ENCODE measurements around the gene SLC10A7. TPM values are rescaled to one million over a fixed set of nuclear protein-coding genes. Genes with fewer than 3 reads are reported as not detected.
A peak's percentile ranks its signal among the peaks of the same experiment; 100 is the strongest.

The SLC10A7 gene
- total and polyA plus RNA-seq, 2 donors from 2014 or later = 1.9 to 15.1 TPM

DNA sequence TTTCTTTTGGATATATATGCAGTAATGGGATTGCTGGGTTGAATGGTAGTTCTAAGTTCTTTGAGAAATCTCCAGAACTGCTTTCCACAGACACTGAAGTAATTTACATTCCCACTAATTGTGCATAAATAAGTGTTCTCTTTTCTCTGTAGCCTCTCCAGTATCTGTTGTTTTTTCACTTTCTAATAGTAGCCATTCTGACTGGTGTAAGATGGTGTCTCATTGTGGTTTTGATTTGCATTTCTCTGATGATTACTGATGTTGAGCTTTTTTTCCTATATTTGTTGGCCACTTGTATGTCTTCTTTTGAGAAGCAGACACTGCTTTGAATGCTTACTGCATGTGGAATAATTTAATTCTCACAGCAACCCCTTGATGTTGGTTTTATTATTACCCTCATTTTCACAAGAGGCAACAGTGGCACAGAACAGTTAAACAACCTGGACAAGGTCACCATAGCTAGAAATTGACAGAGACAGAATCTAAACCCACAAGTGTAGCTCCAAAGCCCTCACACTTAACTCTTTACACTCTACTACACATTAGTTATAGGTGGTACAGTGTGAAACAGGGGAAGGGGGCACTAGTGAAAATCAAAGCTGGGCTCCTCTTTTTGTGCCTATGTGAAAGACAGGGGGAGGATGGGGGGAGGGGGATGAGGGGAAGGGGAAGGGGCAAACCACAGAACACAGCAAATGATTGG is 211.3 kb downstream of the SLC10A7 start:
- Histone ChIP-seq H3K4me3 (ENCODE audit: low read length in 3 of 3) (no peak overlapping the region), H3K36me3 (ENCODE audit: control insufficient read depth in 2 of 3, insufficient read depth in 3 of 3, low read length in 3 of 3) (no peaks in the 10 kb centered on the region), H3K9ac (ENCODE audit: low read length in 3 of 3) (no peak overlapping the region), H3K27ac (ENCODE audit: low read depth in 2 of 2, low read length in 2 of 2) (no peak overlapping the region), H3K27me3 (ENCODE audit: control insufficient read depth, insufficient read depth, low read length) (no peaks in the 10 kb centered on the region), H3K4me1 (ENCODE audit: control insufficient read depth in 2 of 3, insufficient read depth in 2 of 3, low read depth in 1 of 3, low read length in 3 of 3) (no peaks in the 10 kb centered on the region), H3K9me3 (ENCODE audit: control insufficient read depth in 2 of 3, insufficient read depth in 1 of 3, low read length in 3 of 3) (no peaks in the 10 kb centered on the region)
- no peak for DNase-seq
- FAIRE-seq = no peak
- TF ChIP-seq, protein P1, sequence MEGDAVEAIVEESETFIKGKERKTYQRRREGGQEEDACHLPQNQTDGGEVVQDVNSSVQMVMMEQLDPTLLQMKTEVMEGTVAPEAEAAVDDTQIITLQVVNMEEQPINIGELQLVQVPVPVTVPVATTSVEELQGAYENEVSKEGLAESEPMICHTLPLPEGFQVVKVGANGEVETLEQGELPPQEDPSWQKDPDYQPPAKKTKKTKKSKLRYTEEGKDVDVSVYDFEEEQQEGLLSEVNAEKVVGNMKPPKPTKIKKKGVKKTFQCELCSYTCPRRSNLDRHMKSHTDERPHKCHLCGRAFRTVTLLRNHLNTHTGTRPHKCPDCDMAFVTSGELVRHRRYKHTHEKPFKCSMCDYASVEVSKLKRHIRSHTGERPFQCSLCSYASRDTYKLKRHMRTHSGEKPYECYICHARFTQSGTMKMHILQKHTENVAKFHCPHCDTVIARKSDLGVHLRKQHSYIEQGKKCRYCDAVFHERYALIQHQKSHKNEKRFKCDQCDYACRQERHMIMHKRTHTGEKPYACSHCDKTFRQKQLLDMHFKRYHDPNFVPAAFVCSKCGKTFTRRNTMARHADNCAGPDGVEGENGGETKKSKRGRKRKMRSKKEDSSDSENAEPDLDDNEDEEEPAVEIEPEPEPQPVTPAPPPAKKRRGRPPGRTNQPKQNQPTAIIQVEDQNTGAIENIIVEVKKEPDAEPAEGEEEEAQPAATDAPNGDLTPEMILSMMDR (IDR thresholded peaks at IDR 0.05; ENCODE audit: borderline replicate concordance, extremely low read depth, insufficient read depth) = no peak
- intact Hi-C loops (cut with DNase I) = no loop called here

DNA sequence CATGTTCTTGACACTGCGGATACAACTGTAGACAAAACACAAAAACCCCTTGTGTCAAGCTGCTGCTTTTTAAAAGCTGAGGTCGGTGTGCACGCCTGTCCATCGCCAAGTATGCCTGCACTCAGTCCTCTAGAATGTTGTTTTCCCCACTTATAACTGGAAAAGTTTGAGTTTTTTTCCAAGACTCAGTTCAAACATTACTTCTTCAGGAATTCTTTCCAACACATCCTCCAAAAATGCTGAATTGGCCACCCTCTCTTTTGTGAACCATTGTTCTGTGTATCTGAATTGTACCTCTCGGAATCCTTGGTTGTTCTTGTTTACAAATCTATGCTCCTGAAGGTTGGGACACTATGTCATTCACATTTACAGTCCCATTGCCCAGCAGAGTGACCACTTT is 212.8 kb downstream of the SLC10A7 start:
- no peaks in the 10 kb centered on the region for H3K36me3 ChIP-seq (ENCODE audit: control insufficient read depth in 2 of 3, insufficient read depth in 3 of 3, low read length in 3 of 3)
- intact Hi-C loops (cut with DNase I) = no loop called here
- H3K4me1 ChIP-seq (ENCODE audit: control insufficient read depth in 2 of 3, insufficient read depth in 2 of 3, low read depth in 1 of 3, low read length in 3 of 3) = no peaks in the 10 kb centered on the region
- H3K9me3 ChIP-seq (ENCODE audit: control insufficient read depth in 2 of 3, insufficient read depth in 1 of 3, low read length in 3 of 3) = no peaks in the 10 kb centered on the region
- DNase-seq = no peak
- no peak for FAIRE-seq
- TF ChIP-seq, protein P1 (IDR thresholded peaks at IDR 0.05; ENCODE audit: borderline replicate concordance, extremely low read depth, insufficient read depth) = no peak
- no peak overlapping the region for H3K4me3 ChIP-seq (ENCODE audit: low read length in 3 of 3)
- H3K27me3 ChIP-seq (ENCODE audit: control insufficient read depth, insufficient read depth, low read length) = no peaks in the 10 kb centered on the region
- H3K9ac ChIP-seq (ENCODE audit: low read length in 3 of 3) = no peak overlapping the region
- no peak overlapping the region for H3K27ac ChIP-seq (ENCODE audit: low read depth in 2 of 2, low read length in 2 of 2)

DNA sequence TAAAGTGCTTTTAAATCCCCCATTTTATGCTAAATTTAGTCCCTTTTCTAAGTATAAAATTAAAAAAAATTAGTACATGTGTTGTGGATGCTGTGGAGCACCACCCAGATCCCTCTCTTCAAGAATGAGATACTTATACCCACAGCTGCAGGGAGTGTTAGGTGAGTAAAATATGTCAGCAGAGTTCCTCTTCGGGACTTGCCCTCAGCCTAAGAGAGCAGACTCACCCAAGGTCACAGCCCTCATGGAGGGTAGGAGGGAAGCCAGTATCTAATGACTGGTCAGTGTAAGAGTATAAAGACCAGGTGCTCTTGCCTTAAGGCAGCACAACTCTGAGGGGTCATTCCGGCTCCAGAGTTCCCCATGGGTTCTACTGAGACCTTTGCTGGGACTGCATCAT is 218.9 kb downstream of the SLC10A7 start:
- H3K9ac ChIP-seq (ENCODE audit: low read length in 3 of 3) = no peak overlapping the region
- H3K36me3 ChIP-seq (ENCODE audit: control insufficient read depth in 2 of 3, insufficient read depth in 3 of 3, low read length in 3 of 3) = no peaks in the 10 kb centered on the region
- DNase-seq = no peak
- no peak for FAIRE-seq
- H3K4me1 ChIP-seq (ENCODE audit: control insufficient read depth in 2 of 3, insufficient read depth in 2 of 3, low read depth in 1 of 3, low read length in 3 of 3) = no peaks in the 10 kb centered on the region
- intact Hi-C loops (cut with DNase I) = no loop called here
- TF ChIP-seq, protein P1 (IDR thresholded peaks at IDR 0.05; ENCODE audit: borderline replicate concordance, extremely low read depth, insufficient read depth) = no peak
- H3K27ac ChIP-seq (ENCODE audit: low read depth in 2 of 2, low read length in 2 of 2) = no peak overlapping the region
- H3K9me3 ChIP-seq (ENCODE audit: control insufficient read depth in 2 of 3, insufficient read depth in 1 of 3, low read length in 3 of 3) = no peaks in the 10 kb centered on the region
- H3K27me3 ChIP-seq (ENCODE audit: control insufficient read depth, insufficient read depth, low read length) = no peaks in the 10 kb centered on the region
- H3K4me3 ChIP-seq (ENCODE audit: low read length in 3 of 3) = no peak overlapping the region

DNA sequence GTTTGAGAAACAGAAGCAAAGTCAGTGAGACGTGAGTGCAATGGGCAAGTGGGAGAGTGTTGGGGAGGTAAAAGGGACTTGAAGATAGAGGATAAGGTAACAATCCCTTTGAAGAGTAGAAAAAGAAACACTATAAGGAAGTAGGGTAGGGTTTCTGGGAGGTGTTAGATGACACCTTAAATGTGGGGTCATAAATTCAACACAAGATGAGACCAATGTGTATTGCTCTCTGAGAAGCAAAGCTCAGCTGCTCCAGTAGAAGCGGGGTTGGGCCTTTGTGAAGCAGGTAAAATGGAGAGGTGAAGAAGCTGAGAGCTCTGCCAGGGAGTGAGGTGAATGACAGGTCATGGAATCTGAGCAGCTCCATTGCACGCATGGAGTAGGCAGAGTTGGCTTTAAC is 222.1 kb downstream of the SLC10A7 start:
- H3K36me3 ChIP-seq (ENCODE audit: control insufficient read depth in 2 of 3, insufficient read depth in 3 of 3, low read length in 3 of 3) = no peaks in the 10 kb centered on the region
- FAIRE-seq (no peak), DNase-seq (peak in 3 of 5 donors; percentile 17 to 38 (median 30))
- no peaks in the 10 kb centered on the region for H3K27me3 ChIP-seq (ENCODE audit: control insufficient read depth, insufficient read depth, low read length)
- intact Hi-C loops (cut with DNase I) = no loop called here
- H3K4me1 ChIP-seq (ENCODE audit: control insufficient read depth in 2 of 3, insufficient read depth in 2 of 3, low read depth in 1 of 3, low read length in 3 of 3) = no peaks in the 10 kb centered on the region
- no peak overlapping the region for H3K9ac ChIP-seq (ENCODE audit: low read length in 3 of 3)
- no peaks in the 10 kb centered on the region for H3K9me3 ChIP-seq (ENCODE audit: control insufficient read depth in 2 of 3, insufficient read depth in 1 of 3, low read length in 3 of 3)
- no peak overlapping the region for H3K27ac ChIP-seq (ENCODE audit: low read depth in 2 of 2, low read length in 2 of 2)
- TF ChIP-seq, protein P1 (IDR thresholded peaks at IDR 0.05; ENCODE audit: borderline replicate concordance, extremely low read depth, insufficient read depth) = no peak
- no peak overlapping the region for H3K4me3 ChIP-seq (ENCODE audit: low read length in 3 of 3)
